Measurements from ENCODE around the gene MTA1.

The MTA1 gene

GRCh38 chr14:105490267-105490571 is 70.6 kb downstream of the MTA1 start:
- DNase-seq, result no peak

GRCh38 chr14:105490572-105491365 is 71.1 kb downstream of the MTA1 start, which contains the start of gene TEDC1:
TEDC1 (plus strand) TSS chr14:105491246; CDS start chr14:105491376, 130 bp downstream.
- DNase-seq, result peak; percentile 100

GRCh38 chr14:105491366-105491973 is 71.8 kb downstream of the MTA1 start:
- DNase-seq, result peak; percentile 86

DNA sequence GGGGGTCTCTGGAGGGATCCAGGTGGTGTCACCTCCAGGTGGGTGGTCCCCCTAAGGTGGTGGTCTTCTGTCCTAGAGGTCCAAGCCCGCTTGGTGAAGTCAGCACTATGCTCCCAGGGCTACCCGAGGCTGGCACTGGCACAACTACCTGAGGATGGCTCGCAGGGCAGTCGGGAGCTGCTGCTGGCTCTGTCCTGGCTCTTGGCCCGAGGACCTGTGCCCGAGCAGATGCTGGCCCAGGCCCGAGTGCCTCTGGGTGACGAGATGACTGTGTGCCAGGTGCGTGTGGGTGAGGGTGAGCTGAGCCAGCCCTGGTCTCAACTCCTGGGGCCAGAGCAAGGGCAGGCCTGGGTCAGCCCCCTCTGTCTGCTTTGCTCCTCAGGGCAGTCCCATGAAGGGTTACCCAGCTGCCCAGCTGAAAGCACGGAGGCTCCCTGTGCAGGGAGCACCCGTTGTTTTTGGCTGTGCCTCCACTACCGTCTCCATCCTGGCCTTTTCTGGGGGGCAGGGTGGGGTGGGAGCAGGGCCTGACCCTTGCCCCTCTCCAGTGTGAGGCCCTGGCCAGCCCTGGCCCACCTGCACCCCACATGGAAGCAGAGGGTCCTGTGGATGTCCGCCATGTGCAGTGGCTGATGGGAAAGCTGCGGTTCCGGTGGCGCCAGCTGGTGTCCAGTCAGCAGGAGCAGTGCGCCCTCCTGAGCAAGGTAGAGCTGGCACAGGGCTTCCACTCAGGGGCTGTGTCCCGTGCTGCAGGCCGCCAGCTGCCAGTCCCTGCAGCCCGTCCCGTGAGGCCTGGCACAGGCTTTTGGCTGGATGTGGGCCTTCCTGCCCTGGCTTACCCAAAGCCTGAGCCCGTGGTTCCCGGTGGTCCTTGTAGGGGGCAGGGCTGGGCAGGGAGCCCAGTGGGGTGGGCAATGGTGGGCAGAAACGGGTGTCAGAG is 72.7 kb downstream of the MTA1 start:
- DNase-seq, result no peak

DNA sequence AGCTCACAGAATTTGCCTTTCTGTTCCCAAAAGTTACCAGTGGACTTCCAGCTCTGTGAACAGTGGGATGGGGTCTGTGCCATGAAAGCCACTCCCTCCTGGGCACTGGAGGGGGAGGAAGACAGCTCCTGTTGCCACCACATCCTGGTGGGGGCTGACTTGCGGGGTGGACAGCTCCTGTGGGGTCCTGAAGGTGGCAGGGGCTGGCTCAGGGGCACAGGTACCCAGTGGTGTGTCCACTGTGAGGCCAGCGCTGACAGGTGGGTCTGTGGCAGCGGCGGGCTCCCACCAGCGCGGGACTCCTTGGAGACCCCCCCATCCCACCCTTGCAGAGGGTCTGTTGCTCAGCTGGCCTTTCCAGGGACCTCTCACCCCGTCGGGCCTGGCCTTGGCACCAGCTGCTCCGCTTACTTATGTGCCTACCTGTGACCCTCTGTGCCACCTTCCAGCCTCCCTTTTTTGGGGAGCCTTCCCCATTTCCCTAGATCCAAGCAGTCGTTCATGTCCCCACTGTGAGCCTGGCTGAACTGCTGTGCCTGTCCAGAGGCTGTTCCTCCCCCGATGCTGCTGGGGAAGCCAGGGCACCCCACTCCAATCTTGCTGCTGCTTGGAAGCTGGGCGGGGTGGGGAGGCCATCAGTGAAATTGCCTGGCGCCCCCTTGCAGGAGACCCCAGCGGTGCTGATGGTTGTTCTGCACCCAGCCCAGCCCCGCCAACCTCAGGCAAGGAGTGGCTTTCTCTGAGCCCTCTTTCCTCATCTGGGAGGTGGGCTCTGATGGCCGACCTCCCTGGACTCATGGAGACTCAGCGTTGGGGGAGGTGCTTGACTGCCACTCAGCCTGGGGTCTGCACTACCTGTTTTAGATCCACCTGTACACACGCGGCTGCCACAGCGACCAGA is 73.6 kb downstream of the MTA1 start:
- DNase-seq, result no peak

GRCh38 chr14:105493921-105494605 is 74.4 kb downstream of the MTA1 start:
- DNase-seq, result no peak

GRCh38 chr14:105494606-105494929 is 74.9 kb downstream of the MTA1 start:
- DNase-seq, result no peak

DNA sequence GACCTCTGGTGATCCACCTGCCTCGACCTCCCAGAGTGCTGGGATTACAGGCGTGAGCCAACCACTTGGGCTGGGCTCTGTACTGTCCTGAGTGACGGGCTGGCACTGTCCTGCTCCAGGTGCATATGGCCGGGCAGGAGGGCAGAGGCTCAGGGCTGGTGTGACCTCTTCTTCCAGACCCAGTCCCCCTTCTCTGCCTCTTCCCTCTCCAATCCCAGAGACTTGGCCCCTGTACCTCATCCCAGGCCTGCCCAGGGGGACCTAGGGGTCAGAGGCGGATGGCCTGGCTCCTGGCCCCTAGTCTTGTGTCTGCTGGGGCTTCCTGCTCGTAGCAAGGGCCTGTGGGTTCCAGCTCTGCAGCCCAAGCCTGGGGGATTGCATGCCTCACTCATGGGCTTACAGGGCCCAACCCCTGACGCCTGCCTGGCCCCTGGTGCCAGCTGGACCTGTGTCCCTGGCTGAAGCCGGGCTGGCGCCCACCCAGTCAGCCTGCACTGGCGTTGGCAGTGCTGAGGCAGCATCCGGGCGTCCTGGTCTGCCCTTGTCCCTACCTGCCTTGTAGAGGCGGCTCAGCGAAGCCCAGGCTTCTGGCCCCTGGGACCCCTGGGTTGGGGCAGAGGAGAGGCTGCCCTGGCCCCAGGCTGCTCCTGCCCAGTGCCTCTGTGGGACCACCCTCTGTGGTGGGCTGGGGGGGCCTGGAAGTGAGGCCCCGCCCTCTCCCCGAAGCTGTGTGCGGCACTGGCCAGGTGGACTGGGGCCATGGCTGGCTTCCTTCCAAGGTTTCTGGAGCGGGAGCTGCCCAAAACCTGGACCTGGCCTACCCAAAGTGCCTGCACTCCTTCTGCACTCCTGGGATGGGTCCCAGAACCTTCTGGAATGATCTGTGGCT is 75.7 kb downstream of the MTA1 start:
- no peak for DNase-seq

GRCh38 chr14:105495990-105496830 is 76.6 kb downstream of the MTA1 start:
- DNase-seq, result no peak

GRCh38 chr14:105496831-105497591 is 77.4 kb downstream of the MTA1 start:
- peak; percentile 49 for DNase-seq

- DNase-seq, result no peak
These were observed 78.2 kb downstream of the MTA1 start for GRCh38 chr14:105497671-105498429.

- DNase-seq, result peak; percentile 58
These were observed 79.0 kb downstream of the MTA1 start for GRCh38 chr14:105498430-105499255.

GRCh38 chr14:105499256-105500035 is 79.8 kb downstream of the MTA1 start:
- DNase-seq, result peak; percentile 75

- peak; percentile 50 for DNase-seq
These were observed 80.6 kb downstream of the MTA1 start for GRCh38 chr14:105500036-105500725.

- peak; percentile 48 for DNase-seq
These were observed 81.1 kb downstream of the MTA1 start for GRCh38 chr14:105500726-105501101.
